GM21390 (cell line): ENCODE results near the gene TIMM8B.
"Not testable (repeated sequence)": the region's sequence is repeated elsewhere in the genome, so short reads cannot be mapped to it uniquely, and the experiment has no call there.

Source experiments
- ATAC-seq: cut with Tn5 transposase; IDR thresholded peaks from one replicate; pipeline ENCODE4 v1.9.1; 2021; ENCODE audit not compliant: unreplicated experiment

The TIMM8B gene

GRCh38 chr11:112086422-112087191 is at the start of gene TIMM8B, which contains the start of gene SDHD:
Gene TIMM8B (minus strand): TSS chr11:112086756. CDS start chr11:112086723, 33 bp downstream.
Gene SDHD (plus strand): TSS chr11:112086873. CDS start chr11:112086908, 35 bp downstream.
- ATAC-seq: peak; percentile 86

GRCh38 chr11:112134473-112134872 is 47.9 kb upstream of the TIMM8B start:
- ATAC-seq: no peak

GRCh38 chr11:112132737-112133136 is 46.2 kb upstream of the TIMM8B start:
- ATAC-seq: no peak

DNA sequence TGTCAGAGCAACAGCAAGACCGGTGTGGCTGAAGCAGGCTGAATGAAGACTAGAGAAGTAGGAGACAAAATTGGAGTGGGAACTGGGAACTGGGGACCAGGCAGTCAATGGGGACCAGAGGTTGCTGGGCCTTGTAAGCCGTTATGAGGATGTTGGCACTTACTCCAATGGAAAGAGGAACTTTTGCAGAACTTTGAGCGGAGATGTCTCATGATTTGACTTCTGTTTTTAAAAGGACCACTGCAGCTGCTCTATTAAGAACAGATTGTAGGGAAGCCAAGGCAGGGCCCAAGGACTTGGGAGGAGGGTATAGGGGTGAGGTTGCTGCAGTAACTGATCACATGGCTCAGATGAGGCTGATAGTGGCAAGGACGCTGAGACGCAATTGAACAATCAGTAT is 43.1 kb upstream of the TIMM8B start:
- ATAC-seq: no peak

- no peak for ATAC-seq
Measured at GRCh38 chr11:112128483-112129121, 42.0 kb upstream of the TIMM8B start.

DNA sequence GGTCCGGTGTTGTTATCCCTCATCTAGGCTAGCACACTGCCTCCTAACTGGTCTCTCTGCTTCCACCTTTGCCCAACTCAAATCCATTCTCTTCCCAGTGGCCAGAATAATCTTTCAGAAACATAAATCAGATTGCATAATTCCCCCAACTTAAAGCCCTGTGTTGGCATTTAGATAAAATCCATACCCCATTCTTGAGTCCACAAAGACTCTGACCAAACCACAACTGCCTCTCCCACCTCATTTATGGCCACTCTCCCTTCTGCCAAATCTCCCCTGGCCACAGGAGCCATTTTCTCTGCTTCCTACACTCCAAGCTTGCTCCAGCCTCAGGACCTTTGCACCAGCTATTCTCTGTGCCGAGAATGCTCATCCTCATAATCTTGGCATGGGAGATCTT is 40.5 kb upstream of the TIMM8B start:
- no peak for ATAC-seq

DNA sequence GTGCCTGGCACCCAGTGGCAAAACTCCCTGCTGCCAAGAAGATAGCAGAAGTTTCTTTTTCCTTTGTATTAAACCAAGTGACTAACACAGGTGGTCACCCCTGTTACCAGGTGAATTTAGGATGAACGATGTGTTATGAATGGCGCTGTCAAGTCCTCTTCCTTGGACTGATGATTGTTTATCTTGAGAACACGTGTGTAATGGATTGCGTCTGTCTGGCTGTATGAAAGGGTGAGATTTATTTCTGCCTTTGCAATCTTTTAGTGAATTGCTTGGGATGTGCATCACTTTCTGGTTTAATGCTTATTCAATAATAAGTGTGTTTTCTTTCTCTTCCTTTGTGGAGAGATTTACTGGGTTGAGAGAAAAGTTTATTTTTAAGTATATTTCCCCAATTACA is 36.6 kb upstream of the TIMM8B start:
- no peak for ATAC-seq

DNA sequence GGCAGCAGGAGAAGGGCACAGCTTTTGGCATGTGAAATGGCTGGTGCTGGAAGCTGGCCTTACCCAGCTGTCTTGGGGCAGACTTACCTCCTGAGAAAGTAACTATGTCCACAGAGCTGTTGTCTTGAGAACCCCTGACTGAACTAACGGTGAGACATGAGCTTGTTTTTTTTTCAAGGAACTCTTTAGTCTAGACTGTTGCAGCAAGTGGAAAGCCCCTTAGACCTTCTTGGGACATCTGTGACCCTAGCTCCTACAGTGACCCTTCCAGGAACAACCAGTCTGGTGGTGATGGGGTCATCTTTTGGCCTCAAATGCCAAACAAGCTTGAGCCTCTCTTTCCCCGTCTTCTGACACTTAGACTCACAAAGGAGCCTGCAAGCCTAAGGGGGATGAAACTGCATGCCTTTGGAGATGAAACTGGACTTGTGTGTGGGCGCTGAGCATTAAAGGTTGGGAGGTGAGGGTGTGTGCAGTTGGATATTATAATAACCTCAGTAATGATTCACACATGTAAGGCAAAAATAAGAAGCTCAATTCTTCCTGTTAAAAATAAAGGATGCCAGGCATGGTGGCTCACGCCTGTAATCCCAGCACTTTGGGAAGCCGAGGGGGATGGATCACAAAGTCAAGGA is 35.5 kb upstream of the TIMM8B start:
- ATAC-seq: no peak

- ATAC-seq: no peak
Measured at GRCh38 chr11:112118176-112118575, 31.6 kb upstream of the TIMM8B start.

- no peak for ATAC-seq
Measured at GRCh38 chr11:112115386-112115785, 28.8 kb upstream of the TIMM8B start.

DNA sequence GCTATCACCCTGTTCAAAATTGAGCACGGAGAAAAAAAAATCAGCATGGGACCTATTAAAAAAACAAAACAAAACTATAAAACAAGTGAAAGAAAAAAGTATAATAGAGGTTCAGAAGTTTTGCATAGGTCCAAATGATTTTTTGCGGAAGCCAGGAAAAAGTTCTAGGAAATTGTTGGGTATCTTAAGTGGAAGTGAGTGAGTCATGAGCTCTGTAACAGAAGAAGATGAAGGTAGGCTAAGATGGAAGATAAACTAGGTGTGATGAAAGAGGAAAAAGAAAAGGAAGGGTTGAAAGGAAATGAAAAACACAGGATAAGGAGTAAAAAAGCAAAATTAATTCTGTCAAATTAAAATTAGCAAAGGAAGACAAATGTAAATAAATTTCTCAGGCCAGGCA is 27.9 kb upstream of the TIMM8B start:
- ATAC-seq: no peak

- ATAC-seq: no peak
Measured at GRCh38 chr11:112113539-112114457, 27.2 kb upstream of the TIMM8B start.

DNA sequence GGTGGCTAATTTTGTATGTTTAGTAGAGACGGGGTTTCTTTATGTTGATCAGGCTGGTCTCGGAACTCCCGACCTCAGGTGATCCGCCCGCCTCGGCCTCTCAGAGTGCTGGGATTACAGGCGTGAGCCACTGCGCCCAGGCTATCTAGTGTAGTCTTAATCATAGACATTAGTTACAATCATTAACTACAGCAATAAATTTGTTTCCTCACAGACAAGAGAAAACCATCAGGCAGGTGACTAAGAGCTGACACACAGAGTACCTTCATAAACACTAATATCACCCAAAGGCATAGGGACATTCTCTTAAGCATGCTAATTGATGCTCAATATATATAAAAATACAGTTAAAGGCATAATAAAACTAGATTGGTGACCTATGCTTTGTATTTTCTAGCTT is 19.5 kb upstream of the TIMM8B start:
- no peak for ATAC-seq

DNA sequence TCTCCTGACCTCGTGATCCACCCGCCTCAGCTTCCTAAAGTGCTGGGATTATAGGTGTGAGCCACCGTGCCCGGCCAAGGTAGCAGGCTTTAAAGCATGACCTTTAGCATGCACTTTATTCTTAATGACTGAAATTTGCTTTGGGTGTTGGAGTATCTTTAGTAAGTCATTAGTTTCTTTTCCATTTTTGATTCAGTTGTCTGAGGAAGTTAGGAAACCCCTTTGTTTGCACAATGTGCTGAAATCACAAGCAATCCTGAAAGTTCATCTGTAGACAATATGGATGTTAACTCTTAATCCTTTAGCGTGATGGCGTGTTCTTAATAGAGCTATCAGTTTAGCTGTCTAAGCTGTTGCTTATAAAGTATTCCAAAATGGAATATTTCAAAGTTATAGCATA is 16.9 kb upstream of the TIMM8B start:
- ATAC-seq: no peak

- no peak for ATAC-seq
Measured at GRCh38 chr11:112100462-112100861, 13.9 kb upstream of the TIMM8B start.

GRCh38 chr11:112097734-112098528 is 11.4 kb upstream of the TIMM8B start:
- no peak for ATAC-seq

GRCh38 chr11:112096194-112096593 is 9.6 kb upstream of the TIMM8B start:
- ATAC-seq: no peak

- ATAC-seq: not testable (repeated sequence)
Measured at GRCh38 chr11:112095302-112095701, 8.7 kb upstream of the TIMM8B start.

GRCh38 chr11:112087212-112087611 is 656 bp upstream of the TIMM8B start:
- ATAC-seq: no peak

- peak; percentile 25 for ATAC-seq
Measured at GRCh38 chr11:112085822-112086421, 634 bp downstream of the TIMM8B start.
